Activated CD4-positive, alpha-beta memory T cell treated with anti-CD3 and anti-CD28 coated beads, Interleukin-2, amount 10 ng/mL, durations not matched to agents 7 days and 5 days (primary cell): ENCODE measurements around the gene TESK2. TPM values are rescaled to one million over a fixed set of nuclear protein-coding genes. Genes with fewer than 3 reads are reported as not detected.

ENCODE experiments used
- CTCF ChIA-PET: fragments of 350-600 bp; sonication (Branson Sonifier 250); formaldehyde crosslinking; loops from one replicate; lab custom pipeline; 2021; ENCODE audit warnings: antibody characterized with exemption, inconsistent platforms; lab: Charles Lee
- POLR2A ChIA-PET: fragments of 350-600 bp; sonication (Branson Sonifier 250); formaldehyde crosslinking; loops from one replicate; lab custom pipeline; 2021; ENCODE audit warnings: antibody characterized with exemption; lab: Charles Lee
- DNase-seq: peaks from one replicate; pipeline ENCODE4 v3.0.0-alpha.2; 2020
- H3K27ac Mint-ChIP-seq: one replicate; pipeline ENCODE4 v1.8.0; 2021; ENCODE audit warnings: mild to moderate bottlenecking, mixed read lengths
- H3K27me3 Mint-ChIP-seq: one replicate; pipeline ENCODE4 v1.8.0; 2021; ENCODE audit warnings: mixed read lengths
- H3K36me3 Mint-ChIP-seq: one replicate; pipeline ENCODE4 v1.8.0; 2021; ENCODE audit warnings: low read depth, mixed read lengths
- H3K4me1 Mint-ChIP-seq: one replicate; pipeline ENCODE4 v1.8.0; 2021; ENCODE audit warnings: mixed read lengths
- H3K4me3 Mint-ChIP-seq: one replicate; pipeline ENCODE4 v1.8.0; 2021; ENCODE audit warnings: mild to moderate bottlenecking, mixed read lengths
- H3K9me3 Mint-ChIP-seq: one replicate; pipeline ENCODE4 v1.8.0; 2021; ENCODE audit warnings: mixed read lengths
- total RNA-seq, 2 experiments: library from RNA; stranded (reverse); gene quantifications; one replicate each; pipeline ENCODE4 v1.2.3, GENCODE V29; 2021

TESK2 gene
- total RNA-seq, 2 experiments from 2014 or later: 3.7 to 4.3 TPM

DNA sequence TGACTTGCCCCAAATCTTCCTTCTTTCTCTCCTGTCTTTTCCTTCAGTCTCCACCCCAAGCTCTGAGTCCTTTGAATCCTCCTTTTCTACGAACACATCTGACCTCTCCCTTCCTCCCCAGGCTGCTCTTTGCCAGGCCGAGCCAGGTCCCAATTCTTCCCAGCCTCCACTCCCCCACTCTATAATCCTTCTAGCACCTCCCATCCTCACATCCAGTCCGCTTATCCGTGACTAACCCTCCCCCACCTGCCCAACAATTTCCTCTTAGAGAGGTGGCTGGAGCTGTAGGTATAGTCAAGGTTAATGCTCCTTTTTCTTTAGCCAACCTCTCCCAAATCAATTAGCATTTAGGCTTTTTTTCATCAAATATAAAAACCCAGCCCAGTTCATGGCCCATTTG, 173.8 kb downstream of the TESK2 start:
- Mint-ChIP-seq H3K4me3 (no peak overlapping the region), H3K36me3 (no peaks in the 10 kb centered on the region), H3K27ac (no peak overlapping the region), H3K4me1 (no peaks in the 10 kb centered on the region), H3K27me3 (peaks cover 2% of the 10 kb centered on the region), H3K9me3 (no peaks in the 10 kb centered on the region)
- ChIA-PET CTCF (no interaction called here), POLR2A (no interaction called here)
- DNase-seq: no peak

DNA sequence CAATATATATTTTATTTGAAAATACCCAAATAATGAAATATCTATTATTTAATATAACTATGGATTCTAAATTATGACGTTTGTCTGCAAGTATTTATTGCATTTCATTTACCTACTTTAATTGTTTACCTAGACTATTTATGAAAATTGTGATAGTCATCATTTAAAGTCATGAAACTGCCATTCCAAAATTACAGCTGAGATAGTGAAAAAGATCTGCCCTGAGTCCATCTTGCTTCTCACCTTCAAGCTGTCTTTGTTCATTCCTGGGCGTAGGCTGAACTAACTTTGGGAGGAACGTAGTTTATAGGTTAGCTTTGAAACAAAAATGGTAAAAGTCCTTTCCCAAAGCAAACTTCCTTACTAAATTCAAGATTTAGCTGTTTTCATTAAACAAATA, 176.7 kb downstream of the TESK2 start:
- H3K27me3 Mint-ChIP-seq: peaks cover 4% of the 10 kb centered on the region
- no peaks in the 10 kb centered on the region for H3K36me3 Mint-ChIP-seq
- no peak for DNase-seq
- ChIA-PET CTCF (interaction anchor here (2.4 kb wide), 1 partner anchor 11 kb away, joined by 13 read pairs; no protein-coding TSS in a partner anchor), POLR2A (interaction anchor here (1.1 kb wide), 1 partner anchor 25 kb away, joined by 3 read pairs; no protein-coding TSS in a partner anchor)
- no peak overlapping the region for H3K27ac Mint-ChIP-seq
- H3K9me3 Mint-ChIP-seq: no peaks in the 10 kb centered on the region
- no peaks in the 10 kb centered on the region for H3K4me1 Mint-ChIP-seq
- no peak overlapping the region for H3K4me3 Mint-ChIP-seq

DNA sequence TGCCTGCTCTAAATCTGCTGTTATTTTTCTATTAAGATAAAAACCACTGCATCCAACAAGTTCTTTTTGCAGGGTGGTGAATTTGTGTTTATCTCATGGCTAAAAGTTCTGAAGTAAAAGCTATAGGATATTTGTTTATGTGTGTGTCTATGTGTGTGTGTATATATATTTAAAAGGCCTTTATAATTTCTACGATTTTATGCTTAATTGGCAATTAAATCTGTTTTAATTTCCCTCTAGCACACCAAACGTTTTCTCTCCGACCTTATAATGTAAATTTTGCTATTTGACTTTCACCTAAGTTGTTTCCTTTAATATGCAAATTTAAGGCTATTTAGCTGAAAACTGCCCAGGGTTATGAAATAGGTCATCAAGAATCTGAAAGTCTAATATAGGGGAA, 184.1 kb downstream of the TESK2 start:
- POLR2A ChIA-PET: interaction anchor here (1.2 to 5.8 kb wide), 5 partner anchors 19 to 585 kb away, joined by 6 to 112 read pairs (median 18); partner anchors contain the start of genes HECTD3, HPDL, MUTYH and RNU5D-1
- H3K4me1 Mint-ChIP-seq: peaks cover 38% of the 10 kb centered on the region

GRCh38 chr1:45306319-45306718, 184.6 kb downstream of the TESK2 start:
- ChIA-PET CTCF (interaction anchor here (1.4 to 11.5 kb wide), 5 partner anchors 15 to 291 kb away, joined by 3 to 331 read pairs (median 4); partner anchors contain the start of genes HECTD3, PRDX1, TESK2 and UROD), POLR2A (interaction anchor here (0.6 to 5.8 kb wide), 6 partner anchors 20 to 585 kb away, joined by 3 to 112 read pairs (median 12); partner anchors contain the start of genes HECTD3, HPDL, MUTYH and RNU5D-1)
- Mint-ChIP-seq H3K4me3 (no peak overlapping the region), H3K36me3 (no peaks in the 10 kb centered on the region), H3K4me1 (peaks cover 41% of the 10 kb centered on the region), H3K9me3 (no peaks in the 10 kb centered on the region), H3K27me3 (peaks cover 2% of the 10 kb centered on the region), H3K27ac (peak overlapping the region; percentile 63)
- DNase-seq: peak; percentile 45

More for the DNA sequence above, 184.1 kb downstream of the TESK2 start:
- H3K27ac Mint-ChIP-seq: peak overlapping the region; percentile 63
- CTCF ChIA-PET: interaction anchor here (1.4 to 11.5 kb wide), 4 partner anchors 14 to 292 kb away, joined by 3 to 331 read pairs (median 26); partner anchors contain the start of genes HECTD3, PRDX1, TESK2 and UROD
- DNase-seq: no peak
- H3K36me3 Mint-ChIP-seq: no peaks in the 10 kb centered on the region
- H3K9me3 Mint-ChIP-seq: no peaks in the 10 kb centered on the region
- peaks cover 2% of the 10 kb centered on the region for H3K27me3 Mint-ChIP-seq
- H3K4me3 Mint-ChIP-seq: no peak overlapping the region

GRCh38 chr1:45305231-45305630, 185.7 kb downstream of the TESK2 start:
- peaks cover 44% of the 10 kb centered on the region for H3K4me1 Mint-ChIP-seq
- ChIA-PET CTCF (interaction anchor here (1.0 to 11.5 kb wide), 6 partner anchors 22 to 290 kb away, joined by 3 to 331 read pairs (median 4); partner anchors contain the start of genes HECTD3, HPDL, MUTYH and TESK2), POLR2A (interaction anchor here (0.8 to 5.8 kb wide), 6 partner anchors 21 to 583 kb away, joined by 3 to 112 read pairs (median 12); partner anchors contain the start of genes CCDC163, HECTD3, HPDL and MMACHC)
- no peaks in the 10 kb centered on the region for H3K36me3 Mint-ChIP-seq
- peak overlapping the region; percentile 86 for H3K27ac Mint-ChIP-seq
- peak overlapping the region; percentile 43 for H3K4me3 Mint-ChIP-seq
- H3K9me3 Mint-ChIP-seq: no peaks in the 10 kb centered on the region
- DNase-seq: no peak
- no peaks in the 10 kb centered on the region for H3K27me3 Mint-ChIP-seq

DNA sequence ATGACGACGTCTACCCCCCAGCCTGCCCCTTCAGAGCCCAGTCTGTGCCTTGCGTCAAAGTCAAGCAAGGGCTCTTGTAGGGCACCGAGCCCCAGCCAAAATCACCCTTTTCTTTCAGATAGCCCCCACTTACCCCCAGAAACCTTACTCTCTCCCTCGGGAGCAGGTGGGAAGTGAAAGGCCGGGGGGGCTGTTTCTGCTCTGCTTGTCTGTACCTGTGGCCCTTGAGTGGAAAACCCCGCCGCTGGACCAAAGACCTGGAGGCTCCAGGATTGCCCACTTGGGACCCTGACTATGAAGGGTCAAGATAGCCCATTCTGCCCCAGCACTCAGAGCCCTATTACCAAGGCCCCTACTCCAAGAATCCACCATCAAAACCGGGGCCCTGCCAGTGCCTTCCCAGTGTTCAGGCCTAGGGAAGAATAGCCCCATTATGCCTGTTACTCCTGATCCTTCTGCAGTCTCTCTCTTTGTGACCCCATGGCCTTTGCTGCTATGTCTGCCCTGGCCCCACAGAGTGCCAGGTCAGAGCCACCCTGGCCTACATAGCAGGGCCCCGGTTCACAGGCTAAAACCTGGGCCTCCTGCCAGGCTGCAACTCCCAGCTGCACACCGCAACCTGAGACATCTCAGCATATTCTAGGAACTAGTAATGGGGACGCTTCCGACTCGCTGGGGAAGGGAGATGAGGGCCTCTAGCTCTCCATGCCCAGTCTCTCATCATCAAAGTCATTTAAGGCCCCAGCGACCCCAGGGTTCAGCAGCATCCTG, 186.5 kb downstream of the TESK2 start:
- ChIA-PET CTCF (interaction anchor here (1.1 to 11.5 kb wide), 9 partner anchors 10 to 511 kb away, joined by 3 to 331 read pairs (median 5); partner anchors contain the start of genes HECTD3, HPDL, TESK2 and TOE1), POLR2A (interaction anchor here (0.8 to 5.8 kb wide), 17 partner anchors 22 to 583 kb away, joined by 3 to 112 read pairs (median 7); partner anchors contain the start of genes CCDC163, EIF2B3, HECTD3 and HPDL)
- Mint-ChIP-seq H3K36me3 (no peaks in the 10 kb centered on the region), H3K27ac (peak overlapping the region; percentile 86), H3K4me1 (peaks cover 44% of the 10 kb centered on the region), H3K27me3 (no peaks in the 10 kb centered on the region), H3K9me3 (no peaks in the 10 kb centered on the region), H3K4me3 (peak overlapping the region; percentile 83)
- DNase-seq: no peak

DNA sequence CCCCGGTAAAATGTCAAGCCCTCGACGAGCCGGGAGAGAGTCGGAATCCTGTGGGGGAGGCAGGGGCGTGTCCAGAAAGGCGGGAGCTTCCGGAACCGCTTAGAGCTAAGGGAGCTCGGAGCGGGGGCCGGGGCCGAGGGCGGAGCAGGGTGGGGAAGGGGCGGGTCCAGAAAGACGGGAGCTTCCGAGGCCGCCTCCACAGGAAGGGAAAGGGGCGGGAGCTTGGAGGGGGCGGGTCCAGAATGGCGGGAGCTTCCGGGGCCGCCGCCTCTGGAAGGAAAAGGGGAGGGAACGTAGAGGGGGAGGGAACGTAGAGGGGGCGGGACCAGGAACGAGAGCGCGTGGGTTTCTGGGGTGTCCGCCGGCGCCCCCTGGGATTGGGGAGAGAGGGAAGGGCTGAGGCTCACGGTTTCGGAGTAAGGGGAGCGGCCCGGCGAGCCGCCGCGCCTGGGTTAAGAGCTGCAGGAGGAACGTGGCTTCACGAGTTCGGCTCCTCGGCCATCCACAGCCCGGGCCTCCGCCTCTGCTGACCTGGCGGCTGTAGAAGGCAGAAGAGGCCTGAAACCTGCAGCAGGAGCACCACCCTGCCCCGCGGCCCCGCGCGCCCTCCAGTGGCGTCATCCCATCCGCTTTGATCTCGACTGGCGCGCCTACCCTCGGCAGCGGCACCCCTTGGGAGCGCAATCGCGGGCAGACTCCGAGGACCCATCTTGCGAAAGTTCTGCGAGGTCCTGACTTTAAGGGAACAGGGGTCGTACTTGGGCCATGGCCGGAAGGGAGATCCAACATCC, 187.2 kb downstream of the TESK2 start:
- ChIA-PET CTCF (interaction anchor here (0.6 to 11.5 kb wide), 43 partner anchors 10 to 1091 kb away, joined by 3 to 331 read pairs (median 4); partner anchors contain the start of genes BTBD19, CCDC163, EIF2B3 and HECTD3), POLR2A (interaction anchor here (0.7 to 5.8 kb wide), 27 partner anchors 17 to 584 kb away, joined by 3 to 112 read pairs (median 7); partner anchors contain the start of genes BTBD19, CCDC163, EIF2B3 and HECTD3)
- peak overlapping the region; percentile 86 for H3K27ac Mint-ChIP-seq
- H3K36me3 Mint-ChIP-seq: no peaks in the 10 kb centered on the region
- DNase-seq: peak; percentile 99
- peaks cover 44% of the 10 kb centered on the region for H3K4me1 Mint-ChIP-seq
- no peaks in the 10 kb centered on the region for H3K9me3 Mint-ChIP-seq
- H3K27me3 Mint-ChIP-seq: no peaks in the 10 kb centered on the region
- peak overlapping the region; percentile 83 for H3K4me3 Mint-ChIP-seq

DNA sequence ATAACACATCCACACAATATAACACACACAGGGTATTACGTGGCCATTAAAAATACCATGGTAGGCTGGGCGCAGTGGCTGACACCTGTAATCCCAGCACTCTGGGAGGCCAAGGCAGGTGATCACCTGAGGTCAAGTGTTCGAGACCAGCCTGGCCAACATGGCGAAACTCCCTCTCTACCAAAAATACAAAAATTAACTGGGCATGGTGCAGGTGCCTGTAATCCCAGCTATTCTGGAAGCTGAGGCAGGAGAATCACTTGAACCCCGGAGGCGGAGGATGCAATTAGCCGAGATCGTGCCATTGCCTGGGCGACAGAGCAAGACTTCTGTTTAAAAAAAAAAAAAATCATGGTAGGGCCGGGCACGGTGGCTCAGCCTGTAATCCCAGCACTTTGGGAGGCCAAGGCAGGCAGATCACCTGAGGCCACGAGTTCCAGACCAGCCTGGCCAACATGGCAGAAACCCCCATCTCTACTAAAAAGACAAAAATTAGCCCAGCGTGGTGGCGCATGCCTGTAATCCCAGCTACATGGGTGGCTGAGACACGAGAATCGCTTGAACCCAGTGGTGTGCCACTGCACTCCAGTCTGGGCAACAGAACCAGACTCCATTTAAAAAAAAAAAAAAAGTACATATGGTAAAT, 188.3 kb downstream of the TESK2 start:
- peak overlapping the region; percentile 83 for H3K4me3 Mint-ChIP-seq
- ChIA-PET CTCF (interaction anchor here (0.6 to 11.5 kb wide), 21 partner anchors 9 to 572 kb away, joined by 3 to 331 read pairs (median 5); partner anchors contain the start of genes CCDC163, EIF2B3, GPBP1L1 and HECTD3), POLR2A (interaction anchor here (0.8 to 5.8 kb wide), 17 partner anchors 18 to 581 kb away, joined by 3 to 112 read pairs (median 10); partner anchors contain the start of genes BTBD19, EIF2B3, HECTD3 and HPDL)
- no peaks in the 10 kb centered on the region for H3K27me3 Mint-ChIP-seq
- H3K36me3 Mint-ChIP-seq: no peaks in the 10 kb centered on the region
- peaks cover 44% of the 10 kb centered on the region for H3K4me1 Mint-ChIP-seq
- H3K9me3 Mint-ChIP-seq: no peaks in the 10 kb centered on the region
- DNase-seq: no peak
- H3K27ac Mint-ChIP-seq: peak overlapping the region; percentile 42

- no peak for DNase-seq
- ChIA-PET POLR2A (interaction anchor here (1.5 to 2.4 kb wide), 5 partner anchors 39 to 569 kb away, joined by 3 to 17 read pairs (median 8); partner anchors contain the start of genes HECTD3, MUTYH, TOE1 and UROD), CTCF (interaction anchor here (1.0 to 11.5 kb wide), 5 partner anchors 9 to 963 kb away, joined by 3 to 331 read pairs (median 3); partner anchors contain the start of genes HECTD3 and UROD)
- Mint-ChIP-seq H3K4me3 (no peak overlapping the region), H3K36me3 (no peaks in the 10 kb centered on the region), H3K27ac (no peak overlapping the region), H3K4me1 (peaks cover 29% of the 10 kb centered on the region), H3K27me3 (no peaks in the 10 kb centered on the region), H3K9me3 (no peaks in the 10 kb centered on the region)
Observed at GRCh38 chr1:45300669-45300997, 190.3 kb downstream of the TESK2 start.

DNA sequence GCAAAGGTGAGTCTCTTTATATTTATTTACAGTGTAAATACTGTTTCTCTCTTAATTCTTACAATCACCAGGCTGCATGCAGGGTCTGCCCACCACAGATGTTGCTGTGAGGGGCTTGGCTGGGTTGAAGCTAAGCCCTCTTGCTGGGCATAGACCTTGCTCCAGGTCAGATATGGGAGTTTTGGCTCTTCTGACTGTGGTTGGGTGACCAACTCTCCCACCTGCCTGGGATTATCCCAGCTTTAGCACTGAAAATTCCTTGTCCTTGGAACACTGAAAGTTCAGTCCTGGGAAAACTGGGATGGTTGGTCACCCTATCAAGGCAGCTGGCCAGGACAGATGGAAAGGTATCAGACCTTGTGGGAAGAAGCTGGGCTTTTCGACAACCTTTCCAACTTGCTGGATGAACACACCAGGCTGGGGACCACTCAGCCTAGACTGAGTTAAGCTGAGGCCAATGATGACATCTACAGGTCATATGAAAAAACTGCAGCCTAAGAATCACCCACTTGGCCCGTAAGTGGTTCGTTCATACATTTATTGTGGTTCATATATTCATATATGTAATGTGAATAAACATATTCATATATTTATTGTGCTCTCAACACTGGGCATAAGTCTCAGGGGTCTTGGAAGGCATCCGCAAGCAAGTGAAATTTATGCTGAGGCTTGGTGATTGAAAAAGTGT, 190.8 kb downstream of the TESK2 start:
- H3K36me3 Mint-ChIP-seq: no peaks in the 10 kb centered on the region
- no peak overlapping the region for H3K4me3 Mint-ChIP-seq
- no peak overlapping the region for H3K27ac Mint-ChIP-seq
- POLR2A ChIA-PET: interaction anchor here (1.0 to 2.4 kb wide), 5 partner anchors 40 to 578 kb away, joined by 3 to 17 read pairs (median 5); partner anchors contain the start of genes HECTD3, MUTYH, TOE1 and UROD
- peaks cover 24% of the 10 kb centered on the region for H3K4me1 Mint-ChIP-seq
- no peaks in the 10 kb centered on the region for H3K27me3 Mint-ChIP-seq
- CTCF ChIA-PET: interaction anchor here (0.7 to 11.5 kb wide), 10 partner anchors 8 to 964 kb away, joined by 3 to 331 read pairs (median 3); partner anchors contain the start of genes HECTD3 and UROD
- H3K9me3 Mint-ChIP-seq: no peaks in the 10 kb centered on the region
- DNase-seq: peak; percentile 38

GRCh38 chr1:45299296-45299695, 191.7 kb downstream of the TESK2 start:
- POLR2A ChIA-PET: interaction anchor here (1.0 to 2.4 kb wide), 2 partner anchors 287 to 577 kb away, joined by 4 to 17 read pairs; partner anchors contain the start of genes HECTD3 and UROD
- H3K4me1 Mint-ChIP-seq: peaks cover 16% of the 10 kb centered on the region
- H3K27ac Mint-ChIP-seq: no peak overlapping the region
- DNase-seq: no peak
- H3K36me3 Mint-ChIP-seq: no peaks in the 10 kb centered on the region
- CTCF ChIA-PET: interaction anchor here (0.6 to 11.5 kb wide), 5 partner anchors 40 to 995 kb away, joined by 3 to 331 read pairs (median 3); partner anchors contain the start of genes HECTD3 and UROD
- H3K27me3 Mint-ChIP-seq: no peaks in the 10 kb centered on the region
- H3K4me3 Mint-ChIP-seq: no peak overlapping the region
- no peaks in the 10 kb centered on the region for H3K9me3 Mint-ChIP-seq
